NCI-H345 treated with DMSO at 0.1 percent for 48 hours (cell line): ENCODE data around the gene NGLY1.

ENCODE experiments used
- DNase-seq: peaks from one replicate; lab custom pipeline; 2025; ENCODE audit not compliant: unreplicated experiment; lab: John Stamatoyannopoulos, UW

The NGLY1 gene

DNA sequence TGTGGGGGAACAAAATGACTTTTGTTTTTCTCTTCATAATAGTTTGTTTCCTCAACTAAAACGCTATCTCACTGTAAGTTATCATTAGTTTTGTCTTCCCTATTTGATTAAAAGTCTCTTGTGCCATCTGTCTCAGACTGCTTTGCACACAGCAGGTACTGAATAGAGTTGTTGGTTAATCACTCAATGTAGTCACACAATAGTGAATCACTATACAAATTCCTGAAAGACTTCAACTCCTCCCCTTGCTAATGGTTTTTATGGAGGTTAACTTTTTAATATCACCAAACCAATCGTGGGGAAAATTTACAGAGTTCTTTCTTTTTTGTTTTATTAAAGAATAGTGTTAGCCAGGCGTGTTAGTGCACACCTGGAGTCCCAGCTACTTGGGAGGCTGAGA lies 2.6 kb upstream of the NGLY1 start:
- DNase-seq, result no peak

DNA sequence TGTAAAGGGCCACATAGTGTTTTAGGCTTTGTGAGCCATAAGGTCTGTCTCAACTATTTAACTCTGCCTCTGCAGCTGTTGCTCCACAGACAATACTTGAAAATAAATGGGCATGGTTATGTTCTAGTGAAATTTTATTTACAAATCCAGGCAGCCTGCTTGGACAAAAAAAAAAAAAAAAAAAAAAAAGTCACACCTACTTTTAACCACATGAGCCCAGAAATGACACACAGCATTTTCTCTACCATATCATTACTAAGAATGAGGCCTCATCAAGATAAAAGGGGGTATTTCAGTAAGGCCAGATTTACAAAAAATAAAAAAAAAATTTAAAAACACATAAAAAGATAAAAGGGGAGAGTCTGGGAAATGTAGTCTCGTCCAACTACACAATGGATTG lies 1.7 kb upstream of the NGLY1 start:
- DNase-seq, result no peak

DNA sequence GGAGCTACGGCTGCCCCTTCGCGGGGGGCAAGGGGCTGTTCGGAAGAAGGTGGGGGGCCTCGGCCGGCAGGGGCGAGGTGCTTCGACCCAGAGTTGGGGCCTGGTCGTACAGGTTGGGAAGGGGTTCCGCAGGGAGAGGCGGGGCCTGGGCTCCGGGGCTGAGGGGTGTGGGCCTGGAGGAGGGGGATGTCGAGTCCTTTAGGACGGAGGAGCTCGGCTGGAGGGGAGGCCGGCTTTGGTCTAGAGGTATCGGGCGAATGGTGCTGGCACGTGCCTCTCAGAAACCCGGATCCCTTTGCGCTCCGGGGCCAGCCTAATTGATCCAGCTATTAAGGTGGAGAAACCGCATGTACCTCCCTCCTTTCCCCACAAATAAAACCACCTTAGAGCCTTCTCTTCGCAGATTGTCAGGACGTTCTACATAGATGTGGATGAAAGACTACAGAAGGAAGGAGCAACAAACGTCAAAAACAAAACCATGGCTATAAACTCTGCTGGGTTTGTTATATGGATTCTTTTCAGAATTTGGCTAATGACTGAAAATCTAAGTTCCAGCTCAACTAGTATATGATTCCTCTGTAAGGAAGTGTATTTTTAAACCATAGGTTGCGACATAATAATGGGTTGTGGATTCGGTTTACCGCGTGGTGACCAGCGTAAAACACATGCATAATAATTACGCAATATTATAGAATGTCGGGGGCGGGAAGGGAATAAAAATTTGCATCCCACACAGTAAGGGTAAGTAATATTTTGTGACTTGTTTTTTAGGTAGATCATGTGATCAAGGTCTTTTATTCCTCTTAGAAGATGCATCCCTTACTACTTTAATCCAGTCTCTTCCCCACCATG lies 644 bp upstream of the NGLY1 start:
- no peak for DNase-seq

DNA sequence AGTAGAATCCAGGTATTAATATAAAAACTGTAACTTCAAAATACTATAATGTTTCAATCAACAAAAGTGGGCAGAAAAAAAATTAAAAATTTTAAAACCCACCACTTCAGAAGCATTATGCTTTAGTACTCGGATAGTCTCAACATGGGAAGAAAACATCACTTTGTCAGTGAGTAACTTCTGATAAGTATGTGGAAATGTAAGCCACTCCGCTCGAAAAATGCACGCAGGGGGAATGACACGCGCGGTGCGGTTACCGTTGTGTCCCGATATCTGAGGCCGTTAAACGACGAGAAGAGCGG lies 656 bp downstream of the NGLY1 start:
- DNase-seq, result no peak

DNA sequence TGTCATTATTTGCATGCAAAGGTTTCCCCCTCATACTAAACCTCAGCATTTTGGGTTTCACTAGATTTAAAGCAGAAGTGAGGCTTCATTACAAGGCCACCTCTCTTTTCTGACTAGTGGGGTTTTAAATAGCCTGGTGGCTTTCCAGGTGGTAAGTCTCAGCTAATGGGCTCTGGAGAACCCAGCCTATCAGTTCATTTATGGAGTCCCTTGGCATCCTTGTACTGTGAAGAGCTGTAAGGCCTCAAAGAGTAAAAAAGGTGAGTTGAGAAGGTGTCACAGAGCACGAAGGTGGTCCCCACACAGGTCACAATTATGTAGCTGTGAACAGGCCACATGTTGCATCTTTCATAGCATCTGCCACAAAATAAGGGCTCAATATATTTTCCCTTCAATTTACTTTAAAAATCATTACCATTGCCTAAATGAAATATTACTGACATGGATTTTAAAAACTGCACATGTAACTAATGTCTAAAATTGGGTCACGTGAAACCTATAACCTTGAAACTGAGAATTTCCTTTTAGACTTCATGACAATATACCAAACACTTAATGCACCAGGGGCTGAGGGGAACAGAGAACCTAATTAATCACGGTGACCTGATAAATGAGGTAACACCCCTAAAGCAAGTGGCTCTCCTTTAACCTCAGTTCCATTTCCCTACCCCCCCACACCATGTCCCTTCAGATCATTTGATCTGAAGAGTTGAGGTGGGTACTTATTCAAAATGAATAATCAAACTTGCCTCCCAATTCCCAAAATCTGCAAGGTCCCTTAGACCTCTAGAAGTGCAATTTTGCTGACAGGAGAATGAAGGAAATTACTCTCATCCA lies 1.3 kb downstream of the NGLY1 start:
- no peak for DNase-seq

DNA sequence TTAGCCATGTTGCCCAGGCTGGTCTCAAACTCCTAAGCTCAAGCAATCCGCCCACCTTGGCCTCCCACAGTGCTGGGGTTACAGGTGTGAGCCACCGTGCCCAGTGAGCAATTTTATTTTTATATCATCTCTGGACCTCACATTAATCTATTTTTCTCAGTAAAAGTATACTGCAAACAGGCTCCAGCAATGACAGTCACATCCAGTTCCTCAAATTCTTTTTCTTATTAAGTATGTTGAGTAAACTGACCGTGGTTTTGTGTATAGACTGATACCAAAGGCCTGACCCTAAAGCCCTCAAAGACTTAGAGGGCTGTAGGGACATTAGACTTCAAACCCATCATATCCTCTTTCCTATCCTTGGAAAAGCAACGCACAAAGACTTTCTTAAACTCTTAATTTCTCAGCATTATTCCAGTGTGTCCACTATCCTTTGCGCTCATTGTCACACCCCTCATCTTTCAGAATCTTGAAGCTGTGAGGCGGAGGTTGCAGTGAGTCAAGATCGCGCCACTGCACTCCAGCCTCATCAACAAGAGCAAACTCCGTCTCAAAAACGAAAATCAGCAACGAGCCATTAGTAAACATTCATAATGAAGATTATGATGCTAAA lies 2.0 kb downstream of the NGLY1 start:
- no peak for DNase-seq

DNA sequence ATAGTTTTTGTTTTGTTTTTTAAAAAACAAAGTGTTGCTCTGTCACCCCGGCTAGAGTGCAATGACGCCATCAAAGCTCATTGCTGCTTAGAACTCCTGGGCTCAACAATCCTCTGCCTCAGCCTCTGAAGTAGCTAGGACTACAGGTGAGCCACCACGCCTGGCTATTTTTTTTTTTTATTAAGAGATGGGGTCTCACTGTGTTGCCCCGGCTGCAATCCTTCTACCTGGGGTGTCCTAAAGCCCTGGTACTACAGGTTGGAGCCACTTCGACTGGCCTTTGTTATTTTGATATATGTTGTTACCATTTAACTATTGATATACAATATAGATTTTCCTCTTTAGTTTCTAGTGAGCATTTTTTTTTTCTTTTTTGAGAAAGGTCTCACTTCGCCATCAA lies 2.6 kb downstream of the NGLY1 start:
- DNase-seq, result no peak

DNA sequence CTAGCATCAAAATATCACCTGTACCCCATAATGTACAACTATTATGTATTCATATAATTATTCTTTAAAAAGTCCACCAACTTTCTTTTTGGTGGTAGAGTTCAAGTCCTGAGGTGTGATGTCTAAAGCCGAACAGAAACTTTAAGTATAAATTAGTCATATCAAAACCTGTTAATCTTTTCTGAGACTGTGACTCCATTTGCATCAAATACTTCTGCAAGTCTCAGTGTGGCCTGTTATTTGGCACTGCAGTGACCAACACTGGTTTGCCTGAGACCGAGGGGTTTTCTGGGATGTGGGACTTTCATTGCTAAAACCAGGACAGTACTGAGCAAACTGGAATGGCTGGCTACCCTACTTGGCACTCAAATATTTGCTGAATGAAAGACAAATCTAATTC lies 7.3 kb downstream of the NGLY1 start:
- no peak for DNase-seq

DNA sequence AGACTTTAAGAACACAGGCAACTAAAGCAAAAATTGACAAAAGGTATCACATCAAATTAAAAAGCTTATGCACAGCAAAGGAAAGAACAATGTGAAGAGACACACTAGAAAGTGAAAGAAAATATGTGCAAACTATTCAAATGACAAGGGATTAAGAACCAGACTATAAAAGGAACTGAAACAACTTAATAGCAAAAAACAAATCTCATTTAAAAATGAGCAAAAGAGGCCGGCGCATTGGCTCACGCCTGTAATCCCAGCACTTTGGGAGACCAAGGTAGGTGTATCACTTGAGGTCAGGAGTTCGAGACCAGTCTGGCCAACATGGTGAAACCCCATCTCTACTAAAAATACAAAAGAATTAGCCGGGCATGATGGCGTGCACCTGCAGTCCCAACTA lies 14.4 kb downstream of the NGLY1 start:
- no peak for DNase-seq

DNA sequence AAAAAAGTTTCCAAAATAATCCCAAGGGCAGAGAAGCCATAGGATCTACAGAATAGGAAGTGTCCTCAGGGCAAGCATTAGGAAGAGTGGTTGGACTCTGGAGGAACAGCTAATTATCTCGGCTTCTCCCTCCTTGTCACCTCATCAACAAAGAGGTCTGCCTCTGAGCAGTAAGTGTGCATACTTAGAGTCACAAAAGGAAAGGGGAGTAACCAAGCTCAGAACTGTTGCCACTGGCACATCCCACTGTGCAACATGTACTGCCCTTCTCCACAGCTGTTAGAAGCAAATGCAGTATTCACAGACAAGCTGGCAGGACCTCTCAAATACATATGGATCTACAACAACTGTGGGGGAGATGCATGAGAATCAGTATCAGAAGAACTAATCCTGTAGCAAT lies 31.5 kb downstream of the NGLY1 start:
- no peak for DNase-seq

DNA sequence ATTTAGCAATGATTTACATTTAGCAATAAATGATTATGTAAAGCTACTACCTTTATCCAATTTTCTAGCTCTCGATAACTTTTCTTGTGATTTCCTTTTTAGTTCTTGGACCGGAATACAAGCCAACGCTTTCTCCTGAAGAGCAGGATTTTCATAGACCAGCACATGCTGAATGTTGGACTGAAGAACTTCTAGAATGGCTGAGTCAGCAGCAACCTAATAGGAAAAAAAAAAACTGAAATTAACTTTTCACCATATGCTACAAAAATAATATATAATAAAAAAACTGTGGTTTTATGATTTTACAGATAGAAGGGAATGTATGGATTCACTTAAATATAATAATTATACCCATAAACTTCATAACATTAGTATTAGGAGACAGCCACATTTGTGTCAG lies 32.2 kb downstream of the NGLY1 start:
- no peak for DNase-seq

DNA sequence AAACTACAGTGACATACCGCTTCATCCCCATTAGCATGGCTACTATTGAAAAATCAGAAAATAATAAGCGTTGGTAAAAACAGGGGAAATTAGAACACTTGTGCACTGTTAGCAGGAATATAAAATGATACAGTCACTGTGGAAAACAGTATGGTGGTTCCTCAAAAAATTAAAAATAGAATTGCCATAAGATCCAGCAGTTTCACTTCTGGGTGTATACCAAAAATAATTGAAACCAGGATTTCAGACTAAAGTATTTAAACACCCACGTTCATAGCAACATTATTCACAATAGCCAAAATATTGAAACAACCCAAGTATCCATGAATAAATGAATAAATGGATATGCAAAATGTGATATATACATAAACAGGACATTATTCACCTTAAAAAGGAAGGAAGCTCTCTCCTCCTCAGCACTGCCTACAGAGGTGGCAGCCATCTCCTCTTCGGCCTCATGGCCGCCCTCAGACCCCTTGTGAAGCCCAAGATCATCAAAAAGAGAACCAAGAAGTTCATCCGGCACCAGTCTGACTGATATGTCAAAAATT lies 34.1 kb downstream of the NGLY1 start:
- no peak for DNase-seq

DNA sequence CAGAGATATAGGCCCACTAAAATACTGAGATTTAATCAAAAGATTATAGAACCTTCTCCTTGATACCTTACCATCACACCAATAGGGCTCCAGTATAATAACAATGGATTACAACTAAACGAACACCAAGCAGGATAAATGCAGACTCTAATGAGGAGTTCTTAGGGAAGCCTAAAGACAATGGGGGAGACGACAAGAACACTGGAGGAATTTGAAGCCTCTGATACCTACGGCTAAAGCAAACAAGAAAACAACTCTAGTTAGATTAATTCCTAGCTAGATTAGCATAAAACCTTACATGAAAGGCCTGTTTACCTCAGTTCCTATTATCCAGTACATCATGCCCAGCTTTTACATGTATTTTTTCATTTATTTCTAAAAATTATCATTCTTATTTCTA lies 35.1 kb downstream of the NGLY1 start:
- no peak for DNase-seq

DNA sequence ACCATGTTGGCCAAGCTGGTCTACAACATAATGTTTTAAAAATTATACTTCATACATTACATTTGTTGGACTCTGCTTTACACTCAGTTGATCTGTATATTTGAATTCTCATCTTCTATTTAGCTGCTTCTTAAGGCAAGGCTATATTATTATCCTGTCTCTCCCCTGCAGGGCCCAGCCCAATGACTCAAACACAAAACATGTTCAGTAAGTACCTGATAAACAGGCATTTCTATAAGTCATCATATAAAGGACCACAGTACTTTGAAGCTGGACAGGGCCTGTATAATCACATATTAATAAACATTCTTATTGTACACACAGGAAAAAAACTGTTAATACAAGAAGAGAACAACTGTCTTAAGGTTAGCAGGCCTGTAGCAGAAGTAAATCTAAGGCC lies 36.2 kb downstream of the NGLY1 start:
- DNase-seq, result no peak

DNA sequence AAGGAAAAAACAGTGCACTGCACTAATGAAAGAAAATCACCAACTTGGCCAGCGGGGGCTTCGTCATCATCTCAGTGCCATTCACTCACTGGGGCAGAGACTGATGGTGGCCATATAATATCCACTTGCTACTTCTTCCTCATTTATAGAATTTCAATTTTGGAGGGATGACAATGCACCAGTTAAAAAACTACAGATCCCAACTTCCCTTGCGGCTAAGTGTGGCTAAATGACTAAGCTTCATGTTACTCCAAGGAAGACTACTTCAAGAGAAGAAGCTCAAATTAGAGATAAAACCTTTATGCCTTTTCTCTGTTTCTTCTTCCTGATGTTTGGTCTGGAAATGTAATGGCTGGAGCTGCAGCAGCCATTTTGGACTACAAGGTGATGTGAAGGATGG lies 38.8 kb downstream of the NGLY1 start:
- no peak for DNase-seq

DNA sequence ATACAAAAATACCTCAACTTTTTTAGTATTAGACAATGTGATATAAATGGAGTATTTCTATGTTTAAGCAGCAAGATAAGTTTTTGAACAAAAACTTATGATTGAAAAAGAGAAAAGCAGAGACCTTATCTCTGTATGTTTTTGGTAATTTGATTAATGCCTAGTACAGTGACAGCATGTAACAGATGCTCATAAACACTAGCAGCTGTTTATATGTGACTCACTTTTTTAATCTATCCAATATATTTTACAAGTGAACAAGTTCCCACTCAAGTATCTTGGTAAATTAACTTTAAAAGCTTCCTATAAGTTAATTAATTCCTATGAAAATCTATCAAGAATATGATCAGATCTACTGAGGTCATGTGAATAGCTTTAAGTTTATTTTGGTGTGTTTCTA lies 55.1 kb downstream of the NGLY1 start:
- DNase-seq, result no peak

DNA sequence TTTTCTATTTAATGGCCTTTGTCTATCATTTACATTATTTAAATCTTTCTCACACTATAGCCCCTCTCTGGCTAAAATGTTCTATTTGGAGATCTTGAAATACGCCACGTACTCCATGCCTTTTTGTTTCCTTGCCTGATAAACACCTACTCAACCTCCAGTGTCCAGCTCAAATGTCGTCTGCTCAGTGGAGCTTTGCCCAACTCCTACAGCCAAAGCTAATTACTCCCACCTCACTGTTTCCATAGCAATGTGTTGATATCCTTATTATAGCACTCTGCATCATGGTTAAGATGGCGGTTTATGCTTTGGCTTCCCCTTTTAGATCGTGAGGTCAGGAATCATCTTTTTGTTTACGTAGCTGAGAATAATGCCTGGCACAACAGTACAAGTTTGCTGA lies 55.9 kb downstream of the NGLY1 start:
- no peak for DNase-seq

DNA sequence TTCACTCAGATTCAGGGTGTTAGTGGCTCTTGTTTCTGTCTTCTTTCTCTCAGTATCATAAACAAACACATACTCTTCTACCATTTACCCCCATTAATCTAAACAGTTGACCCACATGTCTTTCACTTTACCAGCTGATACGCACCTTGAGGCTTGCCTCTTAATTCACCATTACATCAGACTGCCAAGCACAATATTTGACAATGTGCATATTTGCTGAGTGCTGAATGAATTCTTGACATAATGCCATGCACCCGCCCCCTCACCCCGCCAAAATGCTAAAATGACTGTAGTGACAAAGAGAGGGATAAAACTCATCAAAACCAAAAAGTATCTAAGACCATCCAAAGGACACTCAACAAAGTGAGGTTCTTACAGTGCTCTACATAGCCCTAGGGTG lies 57.4 kb downstream of the NGLY1 start:
- DNase-seq, result no peak

DNA sequence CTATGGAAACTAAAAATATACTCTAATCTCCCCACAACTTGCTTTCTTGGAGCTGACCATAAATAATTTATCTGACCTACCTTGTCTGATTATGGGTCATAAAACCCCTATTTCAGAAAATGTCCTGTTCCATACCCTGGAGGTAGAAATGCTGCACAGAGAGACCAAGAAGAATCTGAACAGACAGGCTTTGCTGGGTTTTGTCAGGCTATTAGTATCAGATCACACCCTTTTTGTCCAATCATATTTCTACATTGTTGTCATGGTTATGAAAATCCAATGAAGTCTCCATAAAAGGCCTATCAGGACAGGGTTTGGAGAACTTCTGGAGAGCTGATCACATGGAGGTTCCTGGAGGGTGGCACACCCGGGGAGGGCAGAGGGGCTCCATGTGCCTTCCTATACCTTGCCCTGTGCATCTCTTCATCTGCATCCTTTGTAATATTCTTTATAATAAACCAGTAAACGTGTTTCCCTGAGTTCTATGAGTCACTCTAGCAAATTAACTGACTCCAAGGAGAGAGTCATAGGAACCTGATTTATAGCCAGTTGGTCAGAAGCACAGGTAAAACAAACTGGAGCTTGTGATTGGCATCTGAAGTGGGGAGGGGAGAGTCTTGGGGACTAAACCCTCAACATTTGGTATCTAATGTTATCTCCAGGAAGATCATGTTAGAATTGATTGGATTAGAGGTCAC lies 58.1 kb downstream of the NGLY1 start:
- DNase-seq, result no peak

DNA sequence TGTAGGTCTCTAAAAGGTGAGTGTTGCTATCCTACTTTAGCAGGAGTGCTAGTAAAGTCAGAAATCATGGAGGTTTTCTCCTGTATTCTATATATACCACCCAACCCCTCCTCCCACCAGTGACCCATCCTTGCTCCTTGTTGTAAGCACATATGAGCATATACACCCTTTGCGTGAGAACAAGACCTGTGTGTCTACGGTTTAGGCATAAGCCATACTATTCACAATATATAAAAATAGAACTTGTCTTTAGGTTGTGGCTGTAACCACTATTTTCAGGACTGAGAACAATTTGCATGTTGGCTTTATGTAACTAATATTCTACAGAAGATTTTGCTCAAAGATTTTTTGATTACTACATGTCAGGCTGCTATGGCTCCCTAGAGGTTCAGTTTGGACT lies 59.4 kb downstream of the NGLY1 start:
- DNase-seq, result no peak

DNA sequence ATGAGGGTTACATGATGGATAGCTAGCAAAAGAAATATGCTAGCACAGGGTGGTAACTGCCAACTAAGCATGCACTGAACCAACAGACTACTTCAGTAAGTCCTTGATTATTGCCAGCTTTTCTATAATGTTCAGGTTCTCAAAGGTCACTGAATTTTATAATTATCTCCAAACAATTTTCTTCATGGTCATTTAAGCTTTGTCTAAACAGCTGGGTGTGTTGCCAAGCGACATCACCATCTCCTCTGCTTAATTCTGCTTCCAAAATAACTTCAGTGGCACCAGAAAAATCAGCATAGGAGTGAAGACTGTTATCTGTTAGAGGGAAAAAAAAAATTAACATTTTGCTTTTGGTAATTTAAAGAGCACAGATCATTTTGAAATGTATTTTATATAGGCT lies 63.9 kb downstream of the NGLY1 start:
- no peak for DNase-seq
